ENCODE measurements around the gene LIPH.

DNA sequence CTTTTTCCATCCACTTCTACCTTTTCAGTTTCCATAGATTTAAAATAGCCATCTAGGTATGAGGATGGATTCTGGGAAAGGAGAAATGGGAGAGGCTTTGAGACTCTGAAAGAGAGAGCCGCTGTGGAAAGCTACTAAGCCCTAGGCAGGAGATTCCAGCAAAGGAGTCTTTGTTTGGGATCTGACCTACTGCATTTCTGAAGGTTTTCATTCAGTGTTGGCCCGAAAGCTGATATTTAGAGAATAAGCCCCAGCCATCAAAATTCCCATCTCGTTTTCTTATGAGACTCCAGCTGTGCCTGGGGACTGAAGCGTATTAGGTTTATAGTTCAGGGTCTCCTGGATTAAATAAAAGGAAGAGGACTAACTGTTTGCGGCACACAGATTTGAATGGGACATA, 19.5 kb downstream of the LIPH start:
- TF ChIP-seq, protein P1, sequence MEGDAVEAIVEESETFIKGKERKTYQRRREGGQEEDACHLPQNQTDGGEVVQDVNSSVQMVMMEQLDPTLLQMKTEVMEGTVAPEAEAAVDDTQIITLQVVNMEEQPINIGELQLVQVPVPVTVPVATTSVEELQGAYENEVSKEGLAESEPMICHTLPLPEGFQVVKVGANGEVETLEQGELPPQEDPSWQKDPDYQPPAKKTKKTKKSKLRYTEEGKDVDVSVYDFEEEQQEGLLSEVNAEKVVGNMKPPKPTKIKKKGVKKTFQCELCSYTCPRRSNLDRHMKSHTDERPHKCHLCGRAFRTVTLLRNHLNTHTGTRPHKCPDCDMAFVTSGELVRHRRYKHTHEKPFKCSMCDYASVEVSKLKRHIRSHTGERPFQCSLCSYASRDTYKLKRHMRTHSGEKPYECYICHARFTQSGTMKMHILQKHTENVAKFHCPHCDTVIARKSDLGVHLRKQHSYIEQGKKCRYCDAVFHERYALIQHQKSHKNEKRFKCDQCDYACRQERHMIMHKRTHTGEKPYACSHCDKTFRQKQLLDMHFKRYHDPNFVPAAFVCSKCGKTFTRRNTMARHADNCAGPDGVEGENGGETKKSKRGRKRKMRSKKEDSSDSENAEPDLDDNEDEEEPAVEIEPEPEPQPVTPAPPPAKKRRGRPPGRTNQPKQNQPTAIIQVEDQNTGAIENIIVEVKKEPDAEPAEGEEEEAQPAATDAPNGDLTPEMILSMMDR (IDR thresholded peaks at IDR 0.05) = no peak
- TF ChIP-seq POLR2A (IDR thresholded peaks at IDR 0.05) = no peak

Data from testis (tissue), 2 donors.